Activated CD8-positive, alpha-beta memory T cell treated with anti-CD3 and anti-CD28 coated beads for 4 hours (primary cell): ENCODE measurements around the gene MARK2.

Source experiments
- DNase-seq, 2 donors: peaks; one replicate each; pipeline ENCODE4 v3.0.0-alpha.2; 2020; ENCODE audit warnings: low read depth in 2 of 2

The MARK2 gene

DNA sequence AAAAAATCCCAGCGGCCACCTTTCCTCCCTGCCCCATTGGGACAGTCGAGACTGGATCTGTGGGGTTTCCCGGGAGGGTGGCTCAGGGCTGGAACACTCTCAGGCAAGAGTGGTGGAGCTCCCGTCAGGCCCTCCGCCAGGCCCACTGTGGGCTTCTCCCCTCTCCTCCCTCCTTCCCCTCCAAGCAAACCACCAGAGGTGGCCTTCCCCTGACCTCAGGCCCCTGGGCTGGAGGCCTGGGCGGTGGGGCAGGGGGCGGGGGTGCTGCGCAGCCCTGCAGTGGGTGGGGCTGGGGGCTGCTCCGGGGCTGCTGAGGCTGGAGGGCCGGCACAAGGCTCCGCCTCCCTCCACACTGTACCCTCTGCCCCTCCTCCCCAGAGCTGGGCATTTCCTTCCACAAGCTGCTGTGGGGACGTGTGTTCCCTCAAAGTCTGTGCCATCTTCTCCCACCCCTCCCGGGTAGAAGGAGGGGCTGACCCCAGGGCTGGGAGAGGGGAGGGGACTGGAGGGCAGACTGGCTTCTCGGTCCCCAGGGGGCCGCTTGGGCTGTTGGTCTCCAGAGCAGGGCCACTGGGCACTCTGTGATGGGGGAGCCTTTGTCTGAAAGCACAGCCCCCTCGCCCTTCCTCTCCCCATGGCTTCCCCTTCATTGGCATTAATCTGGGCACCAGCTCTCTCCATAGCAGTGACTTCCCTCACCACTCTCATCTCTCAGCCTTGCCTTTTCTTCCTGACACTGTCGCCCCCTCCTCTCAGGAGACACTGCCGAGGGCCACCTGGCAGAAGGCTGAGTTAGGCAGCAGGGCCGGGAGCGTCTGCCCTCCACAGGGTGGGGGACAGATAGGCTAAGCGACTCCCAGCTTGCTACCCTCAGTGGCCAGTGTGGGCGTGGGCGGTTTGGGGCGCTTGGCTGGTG lies 70.9 kb downstream of the MARK2 start:
- no peak for DNase-seq

GRCh38 chr11:63910675-63911074 lies 71.8 kb downstream of the MARK2 start:
- no peak for DNase-seq

DNA sequence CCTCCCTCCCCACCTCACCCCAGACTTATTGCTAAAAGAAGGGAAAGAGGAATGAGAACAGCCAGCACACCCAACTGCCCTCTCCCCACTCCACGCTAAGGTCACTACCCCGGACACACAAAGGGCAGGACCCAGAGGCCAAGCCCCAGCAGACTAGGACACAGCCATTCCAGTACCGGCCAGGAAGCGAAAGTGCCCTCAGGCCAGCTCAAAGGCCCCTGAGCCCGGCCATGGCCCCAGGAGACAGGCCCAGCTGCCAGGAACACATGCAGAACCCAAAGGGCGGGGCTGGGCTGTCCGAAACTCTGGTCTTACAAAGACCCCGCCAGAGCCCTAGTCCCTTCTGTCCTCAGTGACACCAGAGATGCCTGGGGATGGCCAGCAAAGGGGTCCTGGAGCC lies 72.5 kb downstream of the MARK2 start:
- DNase-seq: no peak

- no peak for DNase-seq
Measured at GRCh38 chr11:63911876-63912275, 73.0 kb downstream of the MARK2 start.

- no peak for DNase-seq
Measured at GRCh38 chr11:63912678-63913077, 73.8 kb downstream of the MARK2 start.

DNA sequence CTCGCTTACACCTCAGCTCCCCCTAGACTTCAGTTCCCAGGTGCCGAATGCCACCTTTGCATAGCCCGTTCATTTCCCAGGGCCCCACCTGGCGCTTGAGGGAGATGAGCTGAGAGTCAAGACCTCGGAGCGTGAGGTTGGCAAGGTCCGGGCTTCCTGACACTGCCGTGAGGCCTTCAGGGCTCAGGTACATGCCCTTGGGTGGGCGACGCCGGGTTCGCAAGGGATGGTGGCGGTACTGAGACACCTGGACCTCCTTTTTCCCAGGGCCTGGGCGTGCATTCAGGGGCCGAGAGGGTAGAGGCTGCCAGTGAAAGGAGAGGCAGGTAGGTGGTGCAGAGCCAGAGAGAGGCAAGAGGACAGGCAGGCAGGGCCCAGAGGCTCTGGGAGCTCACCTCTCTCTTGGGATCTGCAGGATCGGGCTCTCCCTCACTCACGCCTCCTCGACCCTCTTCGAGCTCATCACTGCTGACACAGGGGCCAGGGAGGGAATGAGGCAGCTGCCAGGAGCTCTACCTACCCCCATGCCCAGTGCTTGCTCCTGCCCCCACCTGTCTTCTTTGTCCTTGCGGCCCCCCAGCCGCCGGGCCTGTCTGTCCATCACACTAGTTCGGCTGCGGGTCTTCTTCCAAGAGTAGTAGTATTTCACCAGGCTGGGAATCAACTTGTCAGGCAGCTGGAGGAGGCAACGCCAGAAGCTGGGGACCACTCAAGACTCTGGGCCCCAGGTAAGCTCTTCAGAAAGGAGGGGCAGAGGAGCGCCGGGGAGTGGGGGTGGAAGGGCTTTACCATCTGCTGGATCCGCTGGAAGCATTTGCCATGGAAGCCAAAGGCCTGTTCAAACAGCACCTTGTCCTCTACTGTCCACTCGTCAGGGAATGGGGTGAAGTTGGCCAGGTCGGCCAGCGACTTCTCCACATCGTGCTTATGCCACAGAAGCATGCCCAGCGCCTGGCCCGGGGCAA lies 75.2 kb downstream of the MARK2 start:
- no peak for DNase-seq

DNA sequence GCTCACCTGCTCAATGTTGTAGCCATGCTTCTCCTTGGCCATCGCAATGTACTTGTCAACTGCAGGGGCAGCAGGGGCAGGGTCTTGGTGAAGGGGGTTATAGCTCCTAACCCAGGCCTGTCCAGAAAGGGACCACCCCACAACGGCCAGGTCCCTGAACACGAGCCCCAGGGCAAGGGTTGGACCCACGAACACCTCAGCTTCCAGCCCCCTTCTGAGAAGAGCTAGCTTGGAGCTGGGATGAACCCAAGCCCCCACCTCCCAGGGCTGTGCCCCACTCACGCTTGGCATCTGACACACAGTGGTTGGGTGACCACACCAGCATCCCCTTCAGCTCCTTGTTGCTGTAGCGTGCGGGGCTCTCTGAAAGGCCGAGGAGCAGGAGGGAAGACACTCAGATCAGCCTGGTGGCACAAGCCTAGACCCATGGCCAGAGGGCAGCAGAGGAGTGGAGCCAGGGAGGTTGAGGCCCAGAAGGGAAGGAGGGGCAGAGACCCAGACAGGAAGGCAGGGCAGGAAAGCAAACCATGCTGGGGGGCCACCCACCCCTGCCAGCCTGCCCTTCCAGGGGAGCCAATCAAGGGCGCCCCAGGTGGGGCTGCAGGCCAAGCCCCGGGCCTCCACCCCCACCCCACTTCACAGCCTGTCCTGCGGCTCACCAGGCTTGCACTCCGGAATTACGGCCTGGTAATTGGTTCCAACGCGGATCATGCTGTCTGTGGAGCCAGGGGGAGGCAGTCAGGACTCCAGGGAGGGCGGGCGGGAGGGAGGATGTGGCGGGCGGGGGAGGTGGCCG lies 76.2 kb downstream of the MARK2 start:
- DNase-seq: no peak

GRCh38 chr11:63915961-63916836 lies 77.3 kb downstream of the MARK2 start:
- DNase-seq: no peak

DNA sequence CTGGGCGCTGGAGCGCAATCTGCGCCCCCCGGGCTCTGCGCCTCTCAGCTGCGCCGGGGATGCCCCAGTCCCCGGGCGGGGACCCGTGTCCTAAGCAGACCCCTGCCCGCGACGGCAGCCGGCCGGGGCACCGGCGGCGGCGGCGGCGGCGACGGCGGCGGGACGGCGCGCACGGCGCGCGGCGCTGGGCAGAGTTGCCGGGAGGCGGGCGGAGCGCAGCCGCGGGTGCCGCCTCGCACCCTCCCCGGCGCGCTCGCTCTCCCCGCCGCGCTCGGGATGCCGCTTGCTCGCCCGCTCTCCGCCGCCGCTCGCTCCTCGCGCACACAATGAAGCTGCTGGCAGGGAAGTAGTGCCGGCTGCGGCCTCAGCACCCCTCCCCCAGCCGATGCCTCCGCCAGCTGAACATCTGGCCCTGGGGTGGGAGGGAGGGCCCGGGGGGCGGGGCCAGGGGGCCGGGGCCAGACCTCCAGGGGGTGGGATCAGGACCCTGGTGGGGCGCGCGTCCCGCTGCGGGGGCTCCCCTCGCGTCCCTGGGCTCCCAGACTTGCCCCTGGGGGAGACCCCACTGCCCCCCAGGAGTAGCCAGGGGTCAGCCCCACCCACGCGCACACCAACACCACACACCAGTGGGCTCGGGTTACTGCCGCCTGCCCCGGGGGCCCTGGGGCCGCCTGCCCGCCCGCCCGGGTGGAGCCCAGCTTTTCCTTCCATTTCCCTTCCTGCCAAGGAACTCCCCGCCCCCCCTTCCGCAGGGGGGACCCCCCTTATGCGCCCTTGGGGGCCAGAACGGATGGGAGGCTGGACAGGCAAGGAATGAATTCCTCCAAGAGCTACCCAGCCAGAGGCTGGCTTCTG lies 78.2 kb downstream of the MARK2 start, which contains the start of gene RCOR2:
TSS of gene RCOR2 (minus strand) at position 328 of the 855 bp plus-strand sequence. CDS start 708 bp downstream, outside the sequence.
- DNase-seq: no peak

DNA sequence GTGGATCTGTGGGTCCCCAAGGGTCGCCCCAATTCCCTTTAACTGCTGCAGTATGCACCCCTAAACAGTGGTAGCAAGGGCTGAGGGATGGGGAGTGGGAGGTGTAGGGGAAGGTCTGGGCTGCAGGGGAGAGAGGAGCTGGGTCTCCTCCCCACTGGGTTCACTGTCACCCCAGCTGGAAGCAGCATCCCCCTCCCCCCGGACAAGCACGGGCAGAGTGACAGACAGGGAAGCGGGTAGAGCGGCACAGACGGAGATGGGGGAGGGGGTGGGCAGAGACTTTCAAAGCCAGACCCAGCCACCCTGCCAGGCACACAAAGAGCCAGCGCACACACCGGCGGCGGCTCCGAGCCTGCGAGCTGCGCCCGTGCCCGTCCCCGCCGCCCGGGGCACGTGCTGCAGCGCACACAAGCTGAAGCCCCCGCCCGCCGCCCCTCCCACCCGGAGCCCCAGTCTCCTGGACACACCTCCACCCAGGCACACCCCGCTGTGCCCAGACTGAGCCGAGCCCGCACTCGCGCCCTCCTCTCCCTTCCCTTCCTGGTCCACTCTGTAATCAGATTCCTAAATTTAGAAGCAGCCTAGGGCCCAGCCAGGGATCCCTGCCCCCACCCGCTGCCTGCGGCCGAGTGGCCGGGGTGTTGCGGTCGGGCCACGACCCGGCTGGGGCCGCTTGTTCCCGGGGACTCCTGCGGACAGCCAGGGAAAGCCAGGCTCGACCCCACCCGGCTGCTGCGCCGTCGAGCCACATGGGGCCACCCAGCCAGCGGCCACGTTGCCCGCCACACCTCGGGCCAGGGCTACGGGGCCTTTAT lies 79.0 kb downstream of the MARK2 start:
- no peak for DNase-seq

GRCh38 chr11:63918507-63919191 lies 79.7 kb downstream of the MARK2 start:
- no peak for DNase-seq

GRCh38 chr11:63919267-63920125 lies 80.6 kb downstream of the MARK2 start:
- DNase-seq: no peak

DNA sequence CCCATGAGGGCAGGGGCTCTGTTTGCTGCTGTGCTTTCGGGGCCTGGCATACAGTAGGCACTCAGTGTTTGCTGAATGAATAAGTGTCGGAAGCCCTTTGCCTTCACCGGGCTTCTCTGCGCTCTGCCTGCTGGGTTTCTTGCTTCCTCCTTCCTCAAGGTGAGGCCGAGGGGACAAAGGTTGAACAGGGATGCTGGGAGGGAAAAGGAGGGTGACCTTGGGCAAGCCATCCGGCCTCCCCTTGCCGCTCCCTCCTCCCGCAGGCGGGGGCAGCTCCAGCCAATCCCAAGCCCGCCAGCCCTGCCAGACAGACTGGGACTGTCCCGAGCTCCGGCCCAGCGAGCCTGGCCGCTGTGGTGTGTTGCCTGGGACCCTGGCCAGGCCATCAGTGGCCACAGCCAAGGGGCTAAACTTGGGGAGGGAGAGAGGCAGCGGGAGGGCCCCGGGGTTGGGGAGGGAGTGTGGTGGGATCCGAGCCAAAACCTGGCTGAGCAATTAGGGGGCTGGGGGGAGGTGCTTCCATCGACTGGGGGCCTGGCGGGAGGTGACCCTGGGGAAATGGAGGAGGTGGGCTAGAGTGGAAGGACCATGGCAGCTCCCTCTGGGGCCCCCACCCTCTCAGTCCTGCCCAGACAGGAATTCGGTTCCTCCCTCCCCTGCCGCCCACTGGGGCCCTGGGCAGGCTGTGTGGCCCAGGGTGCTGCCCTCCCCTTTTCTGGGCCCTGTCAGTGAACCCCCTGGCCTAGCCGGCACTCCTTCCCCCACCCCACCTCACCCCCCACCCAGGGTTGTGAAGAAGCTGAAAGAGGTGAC lies 81.4 kb downstream of the MARK2 start:
- DNase-seq: no peak

GRCh38 chr11:63920939-63921417 lies 82.1 kb downstream of the MARK2 start:
- peak in 1 of 2 donors; percentile 13 for DNase-seq

GRCh38 chr11:63922673-63923192 lies 83.8 kb downstream of the MARK2 start:
- no peak for DNase-seq

DNA sequence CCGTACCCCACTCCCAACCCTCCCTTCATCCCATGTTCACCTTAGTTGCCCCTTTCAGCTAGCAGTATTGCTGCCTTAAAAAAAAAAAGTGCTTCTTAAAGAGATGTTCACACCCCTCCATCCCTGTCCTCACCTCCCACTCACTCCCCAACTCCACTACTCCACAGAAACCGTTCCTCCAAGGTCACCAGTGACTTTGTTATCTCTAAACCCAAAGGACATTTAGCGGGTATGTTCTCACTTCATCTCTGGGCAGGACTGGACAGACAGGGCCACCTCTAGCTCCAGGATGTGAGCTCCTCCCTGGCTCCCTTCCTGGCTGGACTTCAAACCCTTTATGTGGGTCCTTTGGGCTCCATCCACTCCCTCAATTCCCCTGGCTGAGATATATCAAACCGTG lies 84.4 kb downstream of the MARK2 start:
- no peak for DNase-seq
